Activated naive CD8-positive, alpha-beta T cell (primary cell): ENCODE data around the gene LIPE.

ENCODE experiments used
- H3K27ac Mint-ChIP-seq: one replicate; pipeline ENCODE4 v1.8.0; 2021; ENCODE audit warnings: mixed read lengths
- H3K27me3 Mint-ChIP-seq: one replicate; pipeline ENCODE4 v1.8.0; 2021; ENCODE audit warnings: mixed read lengths
- H3K36me3 Mint-ChIP-seq: one replicate; pipeline ENCODE4 v1.8.0; 2021; ENCODE audit warnings: mixed read lengths
- H3K4me1 Mint-ChIP-seq: one replicate; pipeline ENCODE4 v1.8.0; 2021; ENCODE audit warnings: low read depth, mixed read lengths
- H3K4me3 Mint-ChIP-seq: one replicate; pipeline ENCODE4 v1.8.0; 2021; ENCODE audit warnings: mild to moderate bottlenecking, mixed read lengths
- H3K9me3 Mint-ChIP-seq: one replicate; pipeline ENCODE4 v1.8.0; 2021; ENCODE audit warnings: low read depth, mixed read lengths

Gene LIPE

GRCh38 chr19:42431486-42431885 lies 4.3 kb upstream of the LIPE start:
- Mint-ChIP-seq H3K4me1 (no peaks in the 10 kb centered on the region), H3K36me3 (peaks cover 2% of the 10 kb centered on the region)

GRCh38 chr19:42428676-42429075 lies 1.5 kb upstream of the LIPE start:
- no peak overlapping the region for H3K4me3 Mint-ChIP-seq
- no peaks in the 10 kb centered on the region for H3K27me3 Mint-ChIP-seq
- no peaks in the 10 kb centered on the region for H3K4me1 Mint-ChIP-seq
- H3K27ac Mint-ChIP-seq, result no peak overlapping the region
- no peaks in the 10 kb centered on the region for H3K9me3 Mint-ChIP-seq
- H3K36me3 Mint-ChIP-seq, result peaks cover 2% of the 10 kb centered on the region

More at GRCh38 chr19:42431486-42431885, 4.3 kb upstream of the LIPE start:
- Mint-ChIP-seq H3K27ac (no peak overlapping the region), H3K27me3 (no peaks in the 10 kb centered on the region), H3K9me3 (no peaks in the 10 kb centered on the region), H3K4me3 (no peak overlapping the region)

- Mint-ChIP-seq H3K4me3 (no peak overlapping the region), H3K36me3 (no peaks in the 10 kb centered on the region), H3K9me3 (no peaks in the 10 kb centered on the region), H3K4me1 (peaks cover 14% of the 10 kb centered on the region), H3K27me3 (no peaks in the 10 kb centered on the region), H3K27ac (no peak overlapping the region)
Measured at GRCh38 chr19:42426643-42427042, 545 bp downstream of the LIPE start.

- Mint-ChIP-seq H3K27me3 (no peaks in the 10 kb centered on the region), H3K4me3 (peak overlapping the region; percentile 97), H3K9me3 (no peaks in the 10 kb centered on the region), H3K36me3 (no peaks in the 10 kb centered on the region), H3K27ac (no peak overlapping the region), H3K4me1 (peaks cover 33% of the 10 kb centered on the region)
Measured at GRCh38 chr19:42424712-42425131, 2.5 kb downstream of the LIPE start.

- H3K27ac Mint-ChIP-seq, result peak overlapping the region; percentile 89
- H3K4me1 Mint-ChIP-seq, result peaks cover 34% of the 10 kb centered on the region
- peak overlapping the region; percentile 97 for H3K4me3 Mint-ChIP-seq
- H3K9me3 Mint-ChIP-seq, result no peaks in the 10 kb centered on the region
- no peaks in the 10 kb centered on the region for H3K27me3 Mint-ChIP-seq
- no peaks in the 10 kb centered on the region for H3K36me3 Mint-ChIP-seq
Measured at GRCh38 chr19:42424345-42424707, 2.9 kb downstream of the LIPE start.

- Mint-ChIP-seq H3K27ac (peak overlapping the region; percentile 89), H3K27me3 (no peaks in the 10 kb centered on the region), H3K9me3 (no peaks in the 10 kb centered on the region), H3K4me3 (peak overlapping the region; percentile 97), H3K4me1 (peaks cover 35% of the 10 kb centered on the region), H3K36me3 (no peaks in the 10 kb centered on the region)
Measured at GRCh38 chr19:42423462-42424344, 3.5 kb downstream of the LIPE start.

- H3K4me1 Mint-ChIP-seq, result peaks cover 36% of the 10 kb centered on the region
- H3K27ac Mint-ChIP-seq, result peak overlapping the region; percentile 89
- H3K4me3 Mint-ChIP-seq, result peak overlapping the region; percentile 97
- no peaks in the 10 kb centered on the region for H3K9me3 Mint-ChIP-seq
- no peaks in the 10 kb centered on the region for H3K36me3 Mint-ChIP-seq
- H3K27me3 Mint-ChIP-seq, result no peaks in the 10 kb centered on the region
Measured at GRCh38 chr19:42422901-42423461, 4.2 kb downstream of the LIPE start.

- H3K27ac Mint-ChIP-seq, result peak overlapping the region; percentile 89
- no peaks in the 10 kb centered on the region for H3K27me3 Mint-ChIP-seq
- H3K4me3 Mint-ChIP-seq, result peak overlapping the region; percentile 97
- no peaks in the 10 kb centered on the region for H3K9me3 Mint-ChIP-seq
- H3K4me1 Mint-ChIP-seq, result peaks cover 36% of the 10 kb centered on the region
- H3K36me3 Mint-ChIP-seq, result no peaks in the 10 kb centered on the region
Measured at GRCh38 chr19:42422092-42422900, 4.9 kb downstream of the LIPE start.

GRCh38 chr19:42421591-42422031 lies 5.6 kb downstream of the LIPE start:
- Mint-ChIP-seq H3K36me3 (no peaks in the 10 kb centered on the region), H3K27ac (no peak overlapping the region), H3K9me3 (no peaks in the 10 kb centered on the region)

GRCh38 chr19:42421101-42421500 lies 6.1 kb downstream of the LIPE start:
- Mint-ChIP-seq H3K9me3 (no peaks in the 10 kb centered on the region), H3K4me3 (no peak overlapping the region), H3K27me3 (no peaks in the 10 kb centered on the region), H3K36me3 (no peaks in the 10 kb centered on the region), H3K27ac (no peak overlapping the region), H3K4me1 (peaks cover 36% of the 10 kb centered on the region)

More at GRCh38 chr19:42421591-42422031, 5.6 kb downstream of the LIPE start:
- Mint-ChIP-seq H3K4me1 (peaks cover 36% of the 10 kb centered on the region), H3K4me3 (peak overlapping the region; percentile 97), H3K27me3 (no peaks in the 10 kb centered on the region)

- Mint-ChIP-seq H3K4me3 (peak overlapping the region; percentile 56), H3K9me3 (no peaks in the 10 kb centered on the region), H3K27ac (peak overlapping the region; percentile 19), H3K27me3 (no peaks in the 10 kb centered on the region), H3K4me1 (peaks cover 36% of the 10 kb centered on the region), H3K36me3 (no peaks in the 10 kb centered on the region)
Measured at GRCh38 chr19:42420055-42420544, 7.1 kb downstream of the LIPE start.

GRCh38 chr19:42419309-42419708 lies 7.9 kb downstream of the LIPE start:
- Mint-ChIP-seq H3K36me3 (no peaks in the 10 kb centered on the region), H3K4me3 (no peak overlapping the region), H3K9me3 (no peaks in the 10 kb centered on the region), H3K27ac (no peak overlapping the region), H3K4me1 (peaks cover 36% of the 10 kb centered on the region), H3K27me3 (no peaks in the 10 kb centered on the region)

GRCh38 chr19:42412661-42413076 lies 14.5 kb downstream of the LIPE start:
- H3K4me1 Mint-ChIP-seq, result peaks cover 4% of the 10 kb centered on the region
- no peak overlapping the region for H3K27ac Mint-ChIP-seq
- no peaks in the 10 kb centered on the region for H3K36me3 Mint-ChIP-seq
- no peaks in the 10 kb centered on the region for H3K27me3 Mint-ChIP-seq
- no peak overlapping the region for H3K4me3 Mint-ChIP-seq
- H3K9me3 Mint-ChIP-seq, result no peaks in the 10 kb centered on the region

GRCh38 chr19:42412227-42412626 lies 15.0 kb downstream of the LIPE start:
- Mint-ChIP-seq H3K9me3 (no peaks in the 10 kb centered on the region), H3K27me3 (no peaks in the 10 kb centered on the region), H3K4me3 (no peak overlapping the region), H3K4me1 (peaks cover 4% of the 10 kb centered on the region), H3K27ac (no peak overlapping the region), H3K36me3 (no peaks in the 10 kb centered on the region)
